Activated CD4-positive, alpha-beta T cell treated with anti-CD3 and anti-CD28 coated beads, Interleukin-10, Interleukin-2, amounts not matched to agents 100 ng/mL and 50 ng/mL, durations not matched to agents 16 hours and 8 hours (primary cell): ENCODE data around the gene PTPRN2.

Experiments
- DNase-seq: peaks from one replicate; pipeline ENCODE4 v3.0.0-alpha.2; 2020

PTPRN2 gene

DNA sequence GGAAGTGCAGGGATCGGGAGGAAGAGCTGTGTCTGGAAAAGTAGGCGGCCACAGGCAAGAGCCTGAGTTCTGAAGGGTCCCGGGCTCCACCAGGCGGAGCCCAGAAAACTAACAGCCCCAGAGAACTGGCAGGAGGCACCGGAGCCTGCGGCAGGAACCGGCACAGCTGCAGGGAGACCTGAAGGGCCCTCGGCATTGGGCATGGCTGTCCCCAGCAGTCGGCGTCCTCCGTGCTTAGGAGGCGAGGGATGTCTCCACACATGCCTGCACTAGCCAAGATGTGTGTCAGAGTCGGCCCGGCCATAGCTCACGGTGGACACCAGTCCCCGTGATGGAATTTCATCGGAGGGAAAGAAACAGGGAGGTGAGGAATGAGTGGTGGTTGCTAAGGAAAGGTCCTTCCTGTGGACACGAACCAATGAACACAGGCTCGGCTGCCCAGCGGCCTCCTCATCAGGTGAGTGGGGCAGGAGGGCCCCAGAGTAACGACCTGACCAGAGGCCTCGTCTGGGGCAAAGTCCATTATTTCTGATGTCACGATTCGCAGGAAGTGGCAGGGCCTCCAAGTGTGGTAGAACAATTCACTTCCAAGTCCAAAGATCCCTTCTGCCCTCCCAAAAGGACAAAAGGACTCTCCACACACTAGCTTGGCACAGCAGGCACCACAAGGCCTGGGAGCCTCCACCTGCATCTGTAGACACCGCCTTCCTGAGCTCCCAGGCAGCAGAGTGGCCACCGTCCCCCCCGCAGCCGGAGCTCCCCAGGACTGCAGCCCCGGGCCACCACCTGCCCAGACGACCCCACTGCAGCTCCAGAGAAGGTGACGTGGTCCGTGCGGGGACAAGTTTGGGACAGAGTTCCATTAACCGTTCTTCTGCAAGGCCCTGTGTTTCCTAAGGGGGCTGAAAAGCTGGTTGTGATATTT is 444.2 kb downstream of the PTPRN2 start:
- DNase-seq: no peak

DNA sequence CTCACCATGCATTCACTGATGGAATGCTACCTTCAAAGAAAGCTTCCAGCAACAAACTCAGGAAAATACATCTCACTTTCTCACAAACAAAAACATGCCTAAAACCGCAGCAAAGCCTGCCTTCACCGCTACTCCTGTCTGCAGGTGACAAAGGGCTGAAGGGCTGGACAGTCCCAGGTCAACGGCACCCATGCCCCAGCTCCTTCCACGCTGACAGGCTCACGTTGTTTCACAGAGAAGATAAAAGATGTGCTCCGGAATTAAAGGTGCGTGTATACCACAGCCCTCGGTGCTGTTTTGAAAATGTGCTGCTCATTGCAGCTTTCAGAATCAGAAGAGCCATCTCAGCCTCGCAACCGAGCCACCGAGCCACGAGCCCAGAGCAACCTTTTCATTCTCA is 445.0 kb downstream of the PTPRN2 start:
- DNase-seq: no peak

DNA sequence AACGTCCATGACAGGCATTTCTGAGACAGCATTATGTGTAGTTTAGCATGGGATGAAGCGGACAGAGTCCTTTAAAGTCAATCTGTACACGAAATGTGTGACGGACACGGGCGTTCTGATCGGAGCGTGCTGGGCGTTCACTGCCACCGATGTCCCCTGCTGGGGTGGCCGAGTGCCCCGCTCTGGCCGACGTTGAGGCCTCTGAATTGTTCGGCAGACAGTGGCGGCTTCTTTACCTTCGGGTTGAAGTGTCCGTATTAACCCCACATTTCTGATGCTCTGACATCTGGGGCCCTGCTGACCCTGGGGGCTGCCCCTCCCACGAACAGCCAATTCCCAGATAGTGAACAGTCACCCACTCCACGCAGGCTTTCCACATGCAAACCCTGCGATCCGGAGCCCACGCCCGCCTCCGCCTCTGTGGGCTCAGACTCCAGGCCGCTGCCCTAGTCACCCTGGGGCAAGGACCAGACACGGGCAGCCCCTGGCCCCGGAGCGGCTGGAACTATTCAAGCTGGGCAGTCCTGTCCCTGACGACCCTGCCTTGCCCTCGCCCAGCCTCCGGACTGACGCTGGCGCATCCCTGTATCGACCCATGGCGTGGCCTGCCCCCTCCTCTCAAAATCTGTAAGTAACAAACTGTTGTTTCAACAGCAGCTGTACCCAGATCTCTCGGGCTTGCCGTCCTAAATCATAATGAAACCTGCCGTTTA is 445.7 kb downstream of the PTPRN2 start:
- DNase-seq: no peak

- no peak for DNase-seq
These were observed 446.4 kb downstream of the PTPRN2 start for GRCh38 chr7:158141221-158141582.

DNA sequence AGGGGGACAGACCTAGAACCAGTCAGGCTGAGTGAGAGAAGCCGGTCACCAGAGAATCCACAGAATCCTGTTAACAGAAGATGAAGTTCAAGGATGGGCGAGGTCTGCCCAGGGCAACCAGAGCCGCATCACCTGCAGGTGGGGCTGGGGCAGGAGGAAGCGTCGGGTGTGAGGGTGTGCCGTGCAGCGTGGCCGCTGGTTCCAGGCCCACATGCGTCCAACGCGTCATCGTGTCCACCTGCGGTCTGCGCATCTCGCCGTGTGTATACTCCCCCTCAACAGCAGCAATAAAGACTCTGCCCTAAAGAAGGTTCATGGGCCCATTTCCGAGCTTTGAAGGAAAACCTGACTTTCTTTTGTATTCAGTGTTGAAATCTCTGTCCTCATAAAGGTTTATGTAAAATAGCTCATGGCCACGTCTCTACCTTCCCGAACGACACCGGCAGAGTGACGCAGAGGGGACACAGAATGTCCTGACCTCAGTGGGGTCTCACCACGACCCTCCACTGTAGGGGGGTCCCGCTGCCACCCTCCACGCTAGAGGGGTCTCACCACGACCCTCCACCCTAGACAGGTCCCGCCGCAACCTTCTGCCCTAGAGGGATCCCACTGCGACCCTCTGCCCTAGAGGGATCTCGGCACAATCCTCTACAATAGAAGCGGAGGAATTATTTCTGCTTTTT is 446.9 kb downstream of the PTPRN2 start:
- DNase-seq: no peak

- DNase-seq: no peak
These were observed 448.1 kb downstream of the PTPRN2 start for GRCh38 chr7:158139499-158139898.

GRCh38 chr7:158138329-158138597 is 449.4 kb downstream of the PTPRN2 start:
- no peak for DNase-seq

- no peak for DNase-seq
These were observed 449.9 kb downstream of the PTPRN2 start for GRCh38 chr7:158137516-158138328.

DNA sequence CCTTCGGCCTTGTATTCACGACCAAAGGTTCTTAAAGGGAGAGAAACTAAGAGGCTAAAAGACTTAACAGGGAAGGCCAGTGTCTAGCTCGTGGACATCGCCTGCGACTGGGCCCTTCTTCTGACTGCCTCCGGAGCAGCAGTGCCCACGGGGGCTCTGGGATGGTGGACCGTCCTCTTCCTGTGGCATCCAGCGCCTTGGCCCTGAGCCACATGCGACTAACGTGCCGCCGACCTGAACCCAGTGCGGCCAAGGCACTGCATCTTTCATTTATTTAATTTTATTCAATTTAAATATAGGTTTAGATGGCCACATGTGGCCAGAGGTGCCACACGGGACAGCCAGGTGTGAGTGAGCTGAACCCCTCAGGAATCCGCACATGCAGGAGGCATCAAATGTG is 451.7 kb downstream of the PTPRN2 start:
- no peak for DNase-seq

GRCh38 chr7:158134824-158135223 is 452.8 kb downstream of the PTPRN2 start:
- no peak for DNase-seq

- no peak for DNase-seq
These were observed 453.9 kb downstream of the PTPRN2 start for GRCh38 chr7:158133515-158134271.

GRCh38 chr7:158133057-158133456 is 454.6 kb downstream of the PTPRN2 start:
- DNase-seq: no peak

GRCh38 chr7:158130023-158130409 is 457.6 kb downstream of the PTPRN2 start:
- DNase-seq: no peak

DNA sequence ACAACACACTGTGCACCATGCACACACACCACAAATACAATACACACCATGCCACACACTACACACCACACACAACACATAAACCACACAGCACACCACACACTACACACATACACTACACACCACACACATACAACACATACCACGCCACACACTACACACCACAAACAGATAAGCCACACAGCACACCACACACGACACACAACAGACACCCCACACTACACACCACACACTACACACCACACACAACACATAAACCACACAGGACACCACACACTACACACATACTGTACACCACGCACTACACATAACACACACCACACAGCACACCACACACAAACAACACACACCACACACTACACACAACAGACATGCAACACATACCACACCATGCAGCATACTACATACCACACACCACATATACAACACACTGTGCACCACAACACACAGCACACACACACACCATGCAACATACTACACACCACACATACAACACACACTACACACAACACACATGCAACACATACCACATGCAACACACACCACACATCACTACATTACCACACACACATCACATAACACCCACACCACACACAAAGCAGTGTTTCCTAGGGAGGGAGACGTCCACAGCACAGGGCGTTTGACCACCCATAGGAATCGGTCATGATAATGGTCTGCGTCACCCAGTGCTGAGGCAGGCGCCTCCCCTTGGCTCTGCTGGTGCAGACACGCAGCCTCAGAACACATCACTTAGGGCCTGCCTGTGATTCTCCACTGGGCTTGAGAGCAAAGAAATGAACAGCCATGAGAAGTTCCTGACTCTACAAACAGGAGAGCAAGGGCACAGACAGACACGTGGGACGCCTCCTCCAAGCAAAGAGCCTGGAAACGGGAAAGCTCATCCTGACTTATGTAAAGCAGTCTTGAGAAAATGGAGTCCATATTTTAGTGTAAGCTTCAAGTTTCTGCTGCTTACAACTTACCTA is 458.3 kb downstream of the PTPRN2 start:
- no peak for DNase-seq

- DNase-seq: no peak
These were observed 459.1 kb downstream of the PTPRN2 start for GRCh38 chr7:158128572-158128971.

- DNase-seq: no peak
These were observed 460.4 kb downstream of the PTPRN2 start for GRCh38 chr7:158127241-158127640.

DNA sequence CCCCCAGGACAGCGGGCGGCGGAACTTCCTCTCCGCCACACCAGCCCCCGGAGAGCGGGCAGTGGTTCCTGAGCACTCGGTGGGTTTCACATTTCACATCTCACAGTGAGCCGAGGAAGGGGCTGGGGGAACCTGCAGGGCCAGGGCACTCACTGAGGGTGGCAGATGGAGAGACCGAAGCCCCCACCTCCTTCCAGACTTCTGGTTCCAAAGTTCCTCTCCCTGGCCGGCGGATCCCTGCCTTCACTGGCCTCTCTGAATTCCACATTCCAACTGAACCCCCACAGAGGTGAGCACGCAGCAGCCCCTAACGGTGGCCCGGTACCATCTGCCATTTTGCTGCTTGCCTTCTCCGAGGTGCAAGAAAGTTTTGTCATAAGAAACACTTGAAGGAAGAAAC is 461.0 kb downstream of the PTPRN2 start:
- DNase-seq: no peak

- DNase-seq: no peak
These were observed 461.9 kb downstream of the PTPRN2 start for GRCh38 chr7:158125721-158126120.

DNA sequence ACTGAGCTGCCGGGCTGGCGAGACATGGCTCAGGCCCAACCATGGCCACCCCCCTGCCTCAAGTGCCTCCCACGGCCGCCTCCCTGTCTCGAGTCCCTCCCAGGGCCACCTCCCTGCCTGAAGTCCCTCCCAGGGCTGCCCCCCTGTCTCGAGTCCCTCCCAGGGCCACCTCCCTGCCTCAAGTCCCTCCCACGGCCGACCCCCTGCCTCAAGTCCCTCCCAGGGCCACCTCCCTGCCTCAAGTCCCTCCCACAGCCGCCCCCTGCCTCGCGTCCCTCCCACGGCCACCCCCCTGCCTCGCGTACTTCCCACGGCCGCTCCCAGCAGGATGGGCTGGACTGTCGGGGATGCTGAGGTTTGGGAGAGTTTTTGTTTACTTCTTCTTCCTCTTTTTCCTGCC is 462.5 kb downstream of the PTPRN2 start:
- DNase-seq: no peak

DNA sequence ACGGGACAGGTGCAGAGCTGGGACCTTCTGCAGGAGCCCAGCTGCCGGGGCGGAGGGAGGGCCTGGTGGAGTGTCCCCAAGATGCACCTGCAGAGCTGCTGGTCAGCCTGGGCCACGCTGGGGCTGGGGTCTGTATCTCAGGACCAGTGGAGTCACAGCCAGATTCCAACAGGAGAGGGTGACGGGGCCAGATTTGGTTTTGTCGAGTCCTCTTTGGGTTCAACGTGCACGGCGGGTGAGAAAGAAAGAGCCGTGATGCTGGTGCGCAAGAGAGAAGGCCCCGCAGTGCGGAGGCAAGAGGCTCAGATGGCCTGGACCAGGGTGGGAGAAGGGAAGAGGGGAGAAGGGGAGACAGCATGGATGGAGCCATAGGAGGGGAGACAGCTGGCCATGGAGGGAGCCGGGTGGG is 462.9 kb downstream of the PTPRN2 start:
- DNase-seq: no peak

DNA sequence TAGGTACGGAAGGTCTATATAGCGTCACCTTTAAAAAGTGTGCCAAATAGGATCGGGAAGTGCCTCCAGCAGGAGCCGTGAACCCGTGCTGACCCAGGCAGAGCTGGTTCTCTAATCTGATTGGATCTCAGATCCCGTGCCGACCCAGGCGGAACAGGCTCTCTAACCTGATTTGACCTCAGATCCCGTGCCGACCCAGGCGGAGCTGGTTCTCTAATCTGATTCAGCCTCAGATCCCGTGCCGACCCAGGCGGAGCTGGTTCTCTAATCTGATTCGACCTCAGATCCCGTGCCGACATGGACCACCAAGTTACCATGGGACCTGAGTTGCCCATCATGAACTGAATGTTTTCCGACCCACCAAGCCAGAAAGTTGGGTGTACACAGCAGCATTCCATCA is 463.9 kb downstream of the PTPRN2 start:
- no peak for DNase-seq
